ENCODE results near the gene SARDH.
"Not testable (repeated sequence)": the region's sequence is repeated elsewhere in the genome, so short reads cannot be mapped to it uniquely, and the experiment has no call there.

SARDH gene

DNA sequence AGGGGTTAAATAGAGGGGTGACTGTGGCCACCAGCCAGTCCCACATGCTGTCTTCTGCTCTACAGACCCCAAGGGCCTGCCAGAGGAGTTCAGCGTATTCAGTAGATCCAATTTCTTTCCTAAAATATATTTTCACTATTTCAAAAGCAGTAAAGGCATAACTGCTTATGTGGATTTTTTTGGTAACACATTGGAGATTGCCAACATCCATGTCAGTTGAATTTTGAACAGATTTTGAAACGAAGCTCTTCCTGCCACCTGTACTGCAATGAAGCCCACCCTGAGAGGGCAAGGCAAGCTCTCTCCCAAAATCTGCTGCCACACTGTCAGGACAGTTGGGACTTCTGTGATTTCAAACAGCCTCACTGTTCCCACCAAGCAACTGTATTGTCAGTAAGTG is 37.1 kb upstream of the SARDH start:
- no peak for DNase-seq

DNA sequence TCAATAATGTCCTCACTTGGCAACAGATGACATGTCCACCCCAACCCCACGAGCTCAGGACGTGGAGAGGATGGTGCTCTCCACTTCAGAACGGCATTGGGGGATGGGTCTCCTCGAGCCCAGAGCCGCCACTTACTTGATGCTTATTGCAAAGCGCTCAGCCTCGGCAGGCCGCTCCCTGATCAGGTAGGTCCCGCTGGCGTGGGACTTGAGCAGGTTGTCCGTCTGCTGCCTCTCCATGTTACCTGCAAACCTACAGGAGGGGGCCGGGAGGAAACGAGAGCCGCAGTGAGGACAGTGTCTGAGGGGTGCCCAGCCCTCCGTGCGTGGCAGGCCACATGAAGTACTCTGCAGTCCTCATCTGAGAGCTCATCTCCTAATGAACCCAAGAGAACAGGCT is 36.6 kb upstream of the SARDH start:
- no peak for DNase-seq

DNA sequence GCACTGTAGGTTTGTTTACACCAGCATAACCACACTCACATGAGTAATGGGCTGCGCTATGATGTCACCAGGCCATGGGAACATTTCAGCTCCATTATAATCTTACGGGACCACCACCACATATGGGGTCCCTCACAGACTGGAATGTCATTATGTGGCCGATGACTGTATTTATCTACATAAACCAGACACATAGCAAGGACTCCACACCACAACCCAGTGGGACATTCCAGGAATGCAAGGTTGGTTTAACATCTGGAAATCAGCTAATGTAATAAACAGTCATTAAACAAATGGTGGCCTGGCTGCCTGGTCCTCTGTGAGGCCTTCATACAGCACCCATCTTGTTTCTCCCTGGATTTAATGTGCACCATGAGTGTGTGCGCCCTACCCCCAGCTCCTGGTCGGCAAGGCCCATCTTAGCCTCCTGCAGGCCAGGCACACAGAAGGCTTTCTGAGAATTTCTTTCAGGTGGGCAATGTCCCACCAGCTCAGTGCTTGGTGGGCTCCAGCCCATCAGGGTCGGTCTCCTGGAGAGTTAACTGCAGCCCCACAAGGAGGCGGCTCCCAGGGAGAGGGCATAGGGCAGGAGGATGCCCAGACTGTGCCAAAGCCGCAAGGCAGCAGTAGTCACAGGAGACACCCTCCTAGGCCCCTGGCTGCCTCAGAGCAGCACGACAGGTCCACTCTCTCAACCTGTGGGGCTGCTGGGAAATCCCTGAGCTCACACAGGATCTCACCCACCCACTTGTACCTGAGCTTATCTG is 35.9 kb upstream of the SARDH start:
- DNase-seq: no peak

DNA sequence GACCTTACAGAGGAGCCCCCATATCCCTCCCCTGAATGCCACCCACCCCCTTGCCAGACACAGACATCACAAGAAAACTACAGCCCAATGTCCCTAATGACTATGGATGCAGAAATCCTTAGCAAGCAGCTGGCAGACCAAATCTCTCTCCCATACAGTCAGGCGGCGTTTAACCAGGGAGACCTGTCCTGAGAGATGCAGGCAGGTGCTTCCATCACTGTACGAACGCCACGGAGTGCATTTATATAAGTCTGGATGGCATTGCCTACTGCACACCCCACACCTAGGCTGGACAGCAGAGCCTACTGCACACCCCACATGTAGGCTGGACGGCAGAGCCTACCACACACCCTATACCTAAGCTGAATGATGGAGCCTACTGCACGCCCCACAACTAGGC is 34.4 kb upstream of the SARDH start:
- DNase-seq: no peak

DNA sequence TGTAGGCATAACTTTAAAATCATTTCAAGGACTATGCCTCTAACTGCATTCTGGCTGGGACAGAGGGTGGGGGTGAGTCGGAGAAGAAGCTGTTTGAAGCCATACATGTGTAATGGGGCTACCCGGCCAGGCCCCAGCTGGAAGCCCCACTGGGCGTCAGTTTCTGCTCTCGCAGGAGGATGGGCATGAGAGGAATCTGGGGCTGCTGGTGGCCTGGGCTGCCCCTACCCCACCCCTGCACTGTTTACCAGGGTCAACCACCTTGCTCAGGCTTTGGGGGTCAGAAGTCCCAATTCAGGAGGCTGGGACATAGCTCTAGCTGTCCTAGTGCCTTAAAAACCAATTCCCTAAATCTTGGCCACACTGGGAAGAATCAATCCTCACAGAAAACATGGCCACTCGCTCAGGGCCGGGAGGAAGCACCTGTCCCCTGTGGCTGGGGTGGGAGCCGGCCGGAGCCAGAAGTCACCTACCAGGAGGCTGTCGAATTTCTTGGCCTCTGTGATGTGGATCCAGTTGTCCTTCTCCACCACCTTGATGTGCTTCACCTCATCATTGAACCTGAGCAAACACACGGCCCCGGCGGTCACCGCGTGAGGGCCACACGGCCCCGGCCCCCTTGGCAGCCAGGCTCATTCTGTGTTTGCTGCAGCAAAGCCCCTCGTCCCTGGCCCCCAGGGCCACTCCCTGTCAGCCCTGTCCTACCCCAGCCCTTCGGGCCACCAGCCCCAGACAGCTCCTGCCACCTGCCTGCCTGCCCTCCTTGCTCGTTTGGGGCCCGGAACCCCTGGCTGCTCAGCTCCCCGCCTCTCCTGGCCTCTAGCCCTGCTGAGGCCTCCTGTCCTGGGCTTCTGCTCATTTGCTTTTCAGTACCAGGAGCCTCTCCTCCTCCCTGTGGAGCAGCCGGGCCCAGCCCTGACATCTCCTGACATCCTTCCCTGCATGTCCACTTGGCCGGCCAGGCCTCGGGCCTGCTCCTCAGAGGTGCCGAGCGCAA is 33.6 kb upstream of the SARDH start:
- no peak for DNase-seq

DNA sequence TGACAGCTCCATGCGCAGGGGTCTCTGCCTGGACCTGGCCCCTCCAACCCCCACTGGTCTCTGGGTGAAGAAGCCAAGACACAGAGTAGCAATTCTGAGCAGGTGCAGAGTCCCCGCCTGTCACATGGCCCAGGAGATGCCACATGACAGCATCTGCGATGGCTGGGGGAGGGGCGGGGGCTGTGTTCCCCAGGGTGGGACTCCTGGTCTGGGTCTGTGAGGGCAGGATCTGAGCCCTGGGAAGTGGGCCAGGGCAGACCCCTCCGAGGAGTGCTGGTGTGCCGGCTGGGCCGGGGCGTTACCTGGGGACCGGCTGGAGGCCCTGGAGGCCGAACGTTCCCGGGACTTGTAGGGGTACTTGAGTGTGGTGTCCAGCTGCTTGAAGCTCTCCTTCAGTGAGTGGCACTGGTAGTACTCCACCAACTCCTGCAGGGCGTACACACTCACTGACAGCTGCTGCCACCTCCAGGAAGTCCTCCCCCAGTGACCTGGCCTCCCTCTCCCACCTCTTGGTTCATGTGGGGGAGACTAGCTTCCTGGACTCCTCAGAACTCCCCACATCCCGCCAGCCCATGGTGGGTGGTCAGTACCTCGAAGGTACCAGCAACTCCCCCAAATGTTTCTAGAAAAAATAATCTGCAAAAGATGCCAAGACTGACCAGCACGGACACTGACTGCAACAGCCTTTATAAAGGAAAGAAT is 32.1 kb upstream of the SARDH start:
- peak; percentile 41 for DNase-seq

DNA sequence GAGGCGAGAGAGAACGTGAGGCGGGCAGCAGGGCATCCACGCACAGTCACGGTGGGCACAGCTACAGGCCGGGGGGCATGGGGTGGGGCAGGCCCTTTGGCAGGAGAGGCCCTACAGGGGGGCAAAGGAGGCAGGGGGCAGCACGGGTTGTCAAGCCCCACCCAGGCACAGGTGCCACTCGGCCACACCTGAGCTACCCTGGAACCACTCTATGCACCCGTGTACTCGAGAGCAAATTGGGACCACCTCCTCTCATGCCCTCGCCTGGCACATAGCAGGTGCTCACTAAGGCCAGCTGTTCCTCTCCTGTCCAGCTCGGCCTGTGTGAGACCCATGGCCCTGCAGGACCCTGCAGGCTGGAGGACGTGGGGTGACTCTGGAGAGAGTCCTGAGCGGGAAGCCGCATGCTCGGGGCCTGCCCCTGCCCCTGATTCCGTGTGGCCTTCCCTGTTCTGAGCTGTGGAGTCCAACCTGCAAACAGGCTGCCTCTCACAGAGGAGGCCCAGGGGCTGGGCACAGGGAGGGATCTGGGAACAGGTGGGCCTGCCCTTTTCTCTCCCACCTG is 31.4 kb upstream of the SARDH start:
- no peak for DNase-seq

DNA sequence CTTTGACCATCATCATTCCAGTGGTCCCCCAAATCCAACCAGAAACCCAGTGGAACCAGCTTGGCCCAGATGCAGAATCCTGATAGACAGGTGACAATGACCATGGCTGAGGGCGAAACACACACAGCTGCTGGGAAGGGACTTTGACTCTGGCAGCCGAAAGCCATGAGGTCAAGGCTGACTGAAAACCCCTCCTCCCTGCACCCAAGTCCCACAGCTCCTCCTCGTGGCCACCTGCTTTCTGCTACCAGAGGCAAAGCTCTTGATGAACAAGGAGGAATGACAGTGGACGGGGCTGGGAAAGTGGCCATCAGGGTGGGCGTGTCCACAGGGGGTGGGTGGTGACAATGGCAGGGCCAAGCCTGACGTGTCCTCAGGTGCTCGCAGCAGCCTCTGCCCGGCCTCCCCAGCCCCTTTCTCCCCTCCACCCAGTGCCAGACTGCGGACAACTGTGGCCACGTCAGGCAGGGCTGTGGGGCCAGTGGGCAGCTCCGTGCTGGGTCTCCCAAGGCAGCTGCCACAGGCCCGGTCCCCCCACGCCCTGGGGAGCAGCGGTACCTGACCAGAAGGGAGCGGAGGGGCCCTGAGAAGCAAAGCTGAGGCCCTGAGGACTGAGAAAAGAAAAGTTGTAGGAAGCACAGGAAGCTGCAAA is 30.8 kb upstream of the SARDH start:
- DNase-seq: peak; percentile 49

DNA sequence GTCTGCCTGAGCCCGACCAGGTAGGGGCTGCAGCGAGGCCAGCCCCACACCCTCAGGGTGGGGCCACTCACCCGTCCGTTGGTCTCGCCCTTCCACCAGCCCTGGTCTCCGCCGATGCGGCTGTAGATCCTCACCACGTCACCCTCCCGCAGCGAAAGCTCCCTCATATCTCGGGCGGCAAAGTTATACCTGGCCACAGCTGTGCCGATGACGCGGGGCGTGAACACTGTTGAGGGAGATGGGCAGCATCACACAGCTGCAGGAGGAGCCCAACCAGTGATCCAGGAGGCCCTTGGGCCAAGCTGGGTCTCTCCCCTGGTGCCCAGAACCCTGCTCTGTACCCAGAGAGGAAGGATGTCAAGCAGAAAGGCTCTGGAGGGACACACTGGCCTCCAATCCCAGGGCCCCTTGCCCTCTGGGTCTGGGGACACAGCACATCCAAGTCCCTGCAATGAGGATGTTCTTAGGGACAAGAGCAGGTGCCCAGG is 30.3 kb upstream of the SARDH start:
- peak; percentile 42 for DNase-seq

DNA sequence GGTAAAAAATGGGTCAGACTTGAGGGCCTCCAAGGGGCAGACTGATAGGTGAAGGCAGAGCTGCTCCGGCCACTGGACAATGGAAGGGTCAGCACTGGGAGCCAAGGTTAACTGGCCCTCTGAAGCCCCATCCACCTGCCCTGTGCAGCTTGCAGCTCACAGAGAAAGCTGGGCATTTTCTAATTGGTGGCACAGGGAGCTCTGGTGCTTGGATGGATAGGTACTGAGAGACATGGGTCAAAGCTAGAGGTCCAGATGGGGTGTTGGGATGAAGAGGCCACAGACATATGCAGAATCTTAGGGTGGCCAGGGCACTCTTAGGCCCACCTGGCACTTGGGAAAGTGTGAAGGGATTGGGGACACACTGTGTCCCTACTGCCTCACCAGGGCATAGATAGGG is 29.5 kb upstream of the SARDH start:
- DNase-seq: peak; percentile 21

DNA sequence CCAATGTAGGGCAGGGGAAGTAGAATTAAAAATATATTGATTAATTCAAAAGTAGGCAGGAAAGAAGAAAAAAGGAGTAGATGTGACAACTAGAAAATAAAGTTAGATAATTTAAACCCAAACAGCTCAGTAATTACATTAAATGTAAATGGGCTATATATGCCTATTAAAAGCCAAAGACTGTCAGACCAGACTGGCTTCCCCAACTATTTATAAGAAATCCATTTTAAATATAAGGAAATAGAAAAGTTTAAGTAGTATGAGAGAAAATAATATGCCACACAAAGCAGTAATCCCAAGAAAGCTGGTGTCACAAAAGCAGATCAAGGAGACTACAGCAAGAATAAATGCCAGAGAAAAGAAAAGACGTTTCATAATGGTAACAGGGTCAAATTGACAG is 28.9 kb upstream of the SARDH start:
- DNase-seq: no peak

DNA sequence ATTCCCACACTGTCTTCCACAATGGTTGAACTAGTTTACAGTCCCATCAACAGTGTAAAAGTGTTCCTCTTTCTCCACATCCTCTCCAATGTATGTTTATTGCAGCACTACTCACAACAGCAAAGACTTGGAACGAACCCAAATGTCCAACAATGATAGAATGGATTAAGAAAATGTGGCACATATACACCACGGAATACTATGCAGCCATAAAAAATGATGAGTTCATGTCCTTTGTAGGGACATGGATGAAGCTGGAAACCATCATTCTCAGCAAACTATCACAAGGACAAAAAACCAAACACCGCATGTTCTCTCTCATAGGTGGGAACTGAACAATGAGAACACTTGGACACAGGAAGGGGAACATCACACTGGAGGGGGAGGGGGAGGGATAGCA is 28.1 kb upstream of the SARDH start:
- not testable (repeated sequence) for DNase-seq

DNA sequence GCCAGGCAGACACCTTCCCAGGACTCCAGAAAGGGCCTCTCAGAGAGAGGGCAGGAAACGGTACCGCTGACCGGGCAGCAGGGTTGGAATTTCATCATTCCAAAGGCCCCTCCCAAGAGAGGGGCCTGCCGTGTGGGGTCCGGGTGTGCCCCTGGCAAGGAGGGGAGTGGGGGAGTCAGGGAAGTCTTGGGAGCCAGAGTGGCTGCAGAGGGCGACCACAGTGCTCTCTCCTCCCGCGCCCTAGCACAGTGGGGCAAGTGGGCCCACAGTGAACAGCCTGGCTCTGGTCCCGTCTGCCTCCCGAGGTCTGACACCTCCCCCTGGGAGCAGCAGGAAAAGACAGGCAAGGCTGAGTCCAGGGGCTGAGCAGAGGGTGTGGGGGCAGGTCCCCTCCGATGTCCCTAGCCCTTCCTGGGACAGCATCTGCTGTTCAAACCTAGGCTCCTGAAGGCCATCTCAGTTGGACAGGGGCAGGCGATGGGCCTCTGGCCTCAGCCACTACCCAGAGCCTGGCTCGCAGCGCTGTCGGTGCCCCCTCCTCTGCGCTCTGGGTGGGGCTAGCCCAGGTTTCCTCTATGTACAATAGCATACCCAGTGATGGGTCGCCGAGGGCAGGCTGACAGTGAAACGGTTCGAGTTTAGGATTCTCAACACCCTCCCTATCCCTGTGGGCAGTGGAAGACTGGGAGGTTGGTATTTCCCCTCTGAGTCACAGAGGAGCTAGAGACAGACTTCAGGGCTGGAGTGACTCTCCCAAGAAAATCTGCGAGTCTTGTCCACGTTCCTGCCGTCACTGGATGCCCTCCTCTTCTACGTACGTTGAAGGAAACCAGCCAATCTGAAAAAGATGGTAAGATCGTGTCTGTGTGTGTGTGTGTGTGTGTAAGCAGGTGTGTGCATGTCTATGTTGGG is 25.4 kb upstream of the SARDH start:
- peak; percentile 35 for DNase-seq

DNA sequence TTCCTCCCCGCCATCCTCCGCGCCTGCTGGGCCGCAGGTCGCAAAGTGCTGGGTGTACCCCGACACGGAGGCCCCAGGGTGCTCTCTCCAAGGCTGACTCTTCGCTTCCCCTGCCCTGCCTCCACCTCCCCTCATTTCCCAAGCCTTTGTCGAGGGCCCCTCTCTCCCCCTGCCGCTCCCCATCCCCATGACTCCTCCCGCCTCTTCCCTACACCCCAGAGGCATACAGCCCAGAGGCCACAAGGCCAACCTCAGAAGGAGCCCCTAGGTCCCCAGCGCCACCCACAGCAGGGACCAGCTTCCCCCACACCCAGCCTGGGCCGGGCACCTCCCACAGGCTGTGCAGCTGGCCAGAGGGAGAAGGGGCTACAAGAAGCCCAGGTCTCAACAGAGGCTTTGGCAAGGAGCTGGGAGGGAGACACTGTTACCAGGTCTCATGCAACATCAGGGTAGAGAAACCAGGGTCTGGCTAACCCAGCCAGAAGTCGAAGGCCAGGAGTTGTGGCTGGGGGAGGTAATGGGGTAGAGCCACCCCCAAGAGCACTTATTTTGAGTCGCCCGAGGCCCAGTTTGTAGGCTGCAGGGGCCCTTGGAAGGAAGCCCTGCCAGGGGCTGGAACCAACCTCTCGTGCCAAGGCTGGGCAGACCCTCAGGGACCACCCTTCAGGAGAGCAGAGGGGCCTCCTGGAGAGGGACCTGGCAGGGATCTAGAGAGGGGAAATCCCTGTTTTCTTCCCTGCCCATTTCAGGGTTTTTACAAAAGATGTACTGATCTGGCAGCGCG is 24.5 kb upstream of the SARDH start:
- peak; percentile 17 for DNase-seq

DNA sequence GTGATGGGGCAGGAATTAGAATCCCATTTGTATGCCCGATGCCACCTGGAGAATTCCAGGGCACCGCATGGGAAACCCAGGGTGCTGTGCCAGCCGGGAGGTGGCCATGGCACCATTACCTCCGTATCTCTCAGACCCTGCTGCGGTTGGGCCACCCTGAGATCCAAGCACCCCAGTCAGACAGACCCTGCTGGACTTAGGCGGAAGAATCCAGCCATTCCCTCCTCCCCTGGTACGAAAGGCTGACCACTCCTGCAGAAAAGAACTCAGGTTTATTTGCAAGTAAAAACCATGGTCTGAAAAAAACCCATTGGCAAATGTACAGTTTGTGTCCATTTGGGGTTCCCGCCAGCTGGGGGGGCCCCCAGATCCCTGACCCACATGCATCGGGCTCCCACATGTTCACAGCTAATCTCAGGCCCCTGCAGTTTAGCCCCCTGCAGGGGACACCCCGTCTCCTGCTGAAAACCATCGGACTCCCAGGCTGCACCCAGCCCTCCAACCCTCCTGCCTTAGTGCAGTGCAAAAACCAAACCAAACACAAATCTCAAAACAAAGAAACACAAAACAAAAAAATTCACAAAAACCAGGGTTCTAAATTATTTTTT is 23.6 kb upstream of the SARDH start:
- peak; percentile 21 for DNase-seq

DNA sequence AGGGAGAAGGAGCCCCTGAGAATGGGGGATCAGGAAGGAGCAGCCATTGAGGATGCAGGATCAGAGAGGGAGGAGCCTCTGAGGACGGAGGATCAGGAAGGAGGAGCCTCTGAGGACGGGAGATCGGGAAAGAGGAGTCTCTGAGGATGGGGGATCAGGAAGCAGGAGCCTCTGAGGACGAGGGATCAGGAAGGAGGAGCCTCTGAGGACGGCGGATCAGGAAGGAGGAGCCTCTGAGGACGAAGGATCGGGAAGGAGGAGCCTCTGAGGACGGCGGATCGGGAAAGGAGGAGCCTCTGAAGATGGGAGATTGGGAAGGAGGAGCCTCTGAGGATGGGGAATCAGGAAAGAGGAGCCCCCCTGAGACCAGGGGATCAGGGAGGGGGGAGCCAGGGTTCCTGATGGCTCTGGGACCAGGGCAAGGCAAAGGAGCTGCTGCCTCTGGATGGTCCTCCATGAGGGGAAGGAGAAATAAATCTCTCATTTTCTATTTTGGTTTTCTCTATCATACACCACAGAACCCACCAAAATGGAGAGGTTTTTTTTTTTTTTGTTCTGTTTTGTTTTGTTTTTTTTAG is 22.6 kb upstream of the SARDH start:
- DNase-seq: no peak

DNA sequence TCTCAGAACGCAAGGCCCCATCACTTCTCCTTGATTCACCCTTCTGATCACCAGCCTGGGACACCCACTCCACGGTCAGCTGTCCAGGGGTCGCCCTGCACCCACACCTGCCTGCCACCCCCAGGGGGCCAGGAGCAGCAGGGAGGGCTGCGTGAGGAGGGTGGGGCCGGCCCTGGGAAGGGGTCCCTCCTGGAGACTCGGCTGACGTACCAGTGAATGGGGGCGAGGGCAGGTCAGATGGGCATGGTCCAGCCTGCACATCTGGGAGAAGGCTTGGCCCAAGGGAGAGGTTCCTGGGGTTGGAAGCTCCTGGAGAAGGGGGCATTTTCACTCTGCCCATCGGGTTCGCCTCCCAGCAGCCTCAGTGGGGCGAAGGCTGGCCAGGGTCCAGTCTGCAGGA is 21.8 kb upstream of the SARDH start:
- DNase-seq: peak; percentile 21

DNA sequence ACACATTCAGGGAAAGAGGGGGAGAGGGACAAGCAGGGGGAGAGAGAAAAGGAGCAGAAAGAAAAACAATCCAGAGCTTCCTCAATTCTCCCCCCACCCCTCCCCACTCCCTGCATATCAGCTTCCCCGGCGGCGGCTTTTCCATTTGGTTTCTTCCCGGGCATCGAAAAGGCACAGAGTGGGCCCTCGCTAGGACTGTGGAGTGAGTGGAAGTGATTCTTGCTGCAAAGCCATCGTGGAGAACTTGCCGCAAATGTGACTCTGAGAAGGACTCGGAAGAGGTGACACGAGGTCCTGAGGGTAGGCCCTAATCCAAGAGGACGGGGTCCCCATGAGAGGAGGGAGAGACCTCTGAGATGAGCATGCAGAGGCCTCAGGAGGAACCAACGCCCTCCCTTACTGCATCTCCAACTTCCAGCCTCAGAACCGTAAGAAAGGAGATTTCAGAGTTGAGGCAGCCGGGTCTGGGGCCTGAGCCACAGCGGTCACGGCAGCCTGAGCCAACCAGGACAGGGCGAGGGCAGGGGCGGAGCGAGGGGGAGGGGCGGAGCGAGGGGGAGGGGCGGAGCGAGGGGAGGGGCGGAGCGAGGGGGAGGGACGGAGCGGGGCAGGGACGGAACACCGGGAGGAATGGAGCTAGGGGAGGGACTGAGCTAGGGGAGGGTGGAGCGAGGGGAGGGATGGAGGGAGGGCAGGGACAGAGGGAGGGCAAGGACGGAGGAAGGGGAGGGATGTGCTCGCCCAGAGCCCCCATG is 21.2 kb upstream of the SARDH start:
- DNase-seq: peak; percentile 42

DNA sequence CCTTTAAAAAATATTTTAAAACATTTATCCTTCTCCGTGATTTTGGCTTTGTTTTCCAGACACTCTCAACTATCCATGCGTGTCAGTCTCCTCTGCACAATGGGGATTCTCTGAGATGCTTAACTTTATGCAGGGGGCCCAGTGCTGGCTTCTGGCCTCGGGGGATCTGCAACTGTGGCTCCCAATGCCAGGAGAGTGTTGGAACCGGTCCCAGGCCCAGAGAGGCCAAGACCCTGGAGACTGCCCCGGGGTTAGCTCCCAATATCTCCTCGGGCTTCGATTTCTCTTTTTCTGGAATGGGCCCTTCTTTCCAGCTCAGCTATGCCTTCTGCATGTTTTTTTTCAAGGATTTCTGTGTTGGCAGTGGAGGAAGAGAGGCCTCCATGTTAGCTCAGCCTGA is 20.1 kb upstream of the SARDH start:
- peak; percentile 9 for DNase-seq
